Natural killer cell (primary cell): ENCODE results near the gene MAP3K15. TPM values are rescaled to one million over a fixed set of nuclear protein-coding genes. Genes with fewer than 3 reads are reported as not detected.

Experiments
- ATAC-seq, 3 donors: fragments of 150-1000 bp in 2 of 3; fragments of 200-7000 bp in 1 of 3; cut with Tn5 transposase; 1 replicate in 1 of 3; 2 replicates in 2 of 3; pipeline ENCODE4 v1.10.0; 2021; ENCODE audit warnings: mild to moderate bottlenecking in 2 of 3, moderate library complexity in 2 of 3
- DNase-seq, 2 donors: peaks; one replicate each; pipeline versions ENCODE4 v3.0.0 to v3.0.0-alpha.2; 2013 to 2021; ENCODE audit warnings: mixed read lengths in 1 of 2
- H3K27ac ChIP-seq: one replicate; pipeline ENCODE4 v1.5.1; 2013; ENCODE audit warnings: mild to moderate bottlenecking, low read length
- H3K27me3 ChIP-seq: one replicate; pipeline ENCODE4 v1.6.1; 2013; ENCODE audit warnings: low read length; ENCODE audit not compliant: control insufficient read depth, insufficient read depth
- H3K36me3 ChIP-seq: one replicate; pipeline ENCODE4 v1.6.1; 2013; ENCODE audit warnings: low read length; ENCODE audit not compliant: control insufficient read depth, insufficient read depth
- H3K4me1 ChIP-seq: one replicate; pipeline ENCODE4 v1.6.1; 2013; ENCODE audit warnings: low read length; ENCODE audit not compliant: control insufficient read depth, insufficient read depth
- H3K4me3 ChIP-seq: one replicate; pipeline ENCODE4 v1.5.1; 2013; ENCODE audit warnings: low read length
- H3K9me3 ChIP-seq: one replicate; pipeline ENCODE4 v1.6.1; 2013; ENCODE audit warnings: low read length; ENCODE audit not compliant: control insufficient read depth, insufficient read depth
- H3K27ac Mint-ChIP-seq, 2 donors: one replicate each; pipeline ENCODE4 v1.8.0; 2022; ENCODE audit warnings: mild to moderate bottlenecking in 2 of 2, mixed read lengths in 2 of 2, moderate library complexity in 1 of 2
- H3K27me3 Mint-ChIP-seq, 2 donors: one replicate each; pipeline ENCODE4 v1.8.0; 2022; ENCODE audit warnings: low read depth in 2 of 2, mixed read lengths in 2 of 2
- H3K36me3 Mint-ChIP-seq: one replicate; pipeline ENCODE4 v1.8.0; 2022; ENCODE audit warnings: mixed read lengths
- H3K4me1 Mint-ChIP-seq, 2 donors: one replicate each; pipeline ENCODE4 v1.8.0; 2022; ENCODE audit warnings: mixed read lengths in 2 of 2
- H3K4me3 Mint-ChIP-seq: one replicate; pipeline ENCODE4 v1.8.0; 2022; ENCODE audit warnings: mild to moderate bottlenecking, moderate library complexity, mixed read lengths
- H3K9me3 Mint-ChIP-seq, 2 donors: one replicate each; pipeline ENCODE4 v1.8.0; 2022; ENCODE audit warnings: mixed read lengths in 2 of 2
- WGBS: methylation state at CpG from one replicate; pipeline ENCODE4 v1.1.7; 2013; ENCODE audit warnings: missing lambda C conversion rate; ENCODE audit not compliant: insufficient coverage; 5-methylcytosine and 5-hydroxymethylcytosine counted together
- intact Hi-C: fragments of 100-400 bp; cut with micrococcal nuclease; formaldehyde crosslinking; loops from one replicate; pipeline ENCODE4 v1.14.2; 2022
- total RNA-seq, 4 donors: library from RNA; stranded (reverse); fragments of 120-200 nt in 1 of 4; gene quantifications; one replicate each; pipeline versions ENCODE4 v1.2.3 to v1.2.4, GENCODE V29; 2013 to 2022
- TF ChIP-seq, protein P1 (sequence below): fragments of 200-600 bp; IDR thresholded peaks from one replicate; pipeline ENCODE4 v1.8.0; 2022; ENCODE audit warnings: antibody characterized with exemption

MAP3K15 gene
- total RNA-seq, 3 donors from 2014 or later (not counting 1 experiment from before 2014, with no cell fraction given): 0.18 TPM; not detected in 2

DNA sequence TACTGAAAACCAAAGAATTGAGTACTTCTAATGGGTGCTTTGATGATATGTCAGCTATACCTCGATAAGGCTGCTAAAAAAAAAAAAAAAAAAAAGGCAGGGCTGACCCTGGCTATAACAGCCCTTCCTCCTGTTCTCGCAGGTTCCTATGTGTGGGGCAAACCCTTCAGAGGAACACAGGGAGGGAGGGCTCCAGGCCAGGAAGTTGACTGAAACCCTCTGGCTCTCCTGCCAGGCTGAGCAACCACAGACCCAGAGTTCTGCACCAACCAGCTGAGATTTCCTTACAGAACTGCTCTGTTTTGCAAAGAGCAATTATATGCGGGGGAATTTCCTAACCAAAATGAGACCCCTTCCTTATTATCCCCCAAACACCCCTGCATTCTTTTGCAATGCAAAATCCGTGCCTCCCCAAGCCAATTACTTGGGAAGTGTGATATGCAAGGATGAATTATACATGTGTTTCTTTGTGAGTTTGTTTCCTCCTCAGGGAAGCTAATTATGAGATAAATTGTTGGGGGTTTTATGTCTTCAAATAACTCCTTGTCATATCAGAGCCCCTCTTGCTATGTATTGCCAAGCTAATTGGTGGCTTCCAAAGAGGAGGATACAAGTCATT, 126.0 kb downstream of the MAP3K15 start:
- Histone ChIP-seq H3K36me3 (no peaks in the 10 kb centered on the region), H3K9me3 (no peaks in the 10 kb centered on the region), H3K27ac (no peak overlapping the region), H3K27me3 (no peaks in the 10 kb centered on the region), H3K4me1 (no peaks in the 10 kb centered on the region), H3K4me3 (no peak overlapping the region)
- ATAC-seq (no peak), DNase-seq (no peak)
- no peaks in the 10 kb centered on the region for H3K27me3 Mint-ChIP-seq
- 10% methylated on average over 2 of the region's 4 CpGs for WGBS
- intact Hi-C loops: no loop called here
- TF ChIP-seq, protein P1, sequence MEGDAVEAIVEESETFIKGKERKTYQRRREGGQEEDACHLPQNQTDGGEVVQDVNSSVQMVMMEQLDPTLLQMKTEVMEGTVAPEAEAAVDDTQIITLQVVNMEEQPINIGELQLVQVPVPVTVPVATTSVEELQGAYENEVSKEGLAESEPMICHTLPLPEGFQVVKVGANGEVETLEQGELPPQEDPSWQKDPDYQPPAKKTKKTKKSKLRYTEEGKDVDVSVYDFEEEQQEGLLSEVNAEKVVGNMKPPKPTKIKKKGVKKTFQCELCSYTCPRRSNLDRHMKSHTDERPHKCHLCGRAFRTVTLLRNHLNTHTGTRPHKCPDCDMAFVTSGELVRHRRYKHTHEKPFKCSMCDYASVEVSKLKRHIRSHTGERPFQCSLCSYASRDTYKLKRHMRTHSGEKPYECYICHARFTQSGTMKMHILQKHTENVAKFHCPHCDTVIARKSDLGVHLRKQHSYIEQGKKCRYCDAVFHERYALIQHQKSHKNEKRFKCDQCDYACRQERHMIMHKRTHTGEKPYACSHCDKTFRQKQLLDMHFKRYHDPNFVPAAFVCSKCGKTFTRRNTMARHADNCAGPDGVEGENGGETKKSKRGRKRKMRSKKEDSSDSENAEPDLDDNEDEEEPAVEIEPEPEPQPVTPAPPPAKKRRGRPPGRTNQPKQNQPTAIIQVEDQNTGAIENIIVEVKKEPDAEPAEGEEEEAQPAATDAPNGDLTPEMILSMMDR: no peak
- no peaks in the 10 kb centered on the region for H3K36me3 Mint-ChIP-seq
- H3K27ac Mint-ChIP-seq: no peak overlapping the region
- no peaks in the 10 kb centered on the region for H3K9me3 Mint-ChIP-seq
- H3K4me3 Mint-ChIP-seq: no peak overlapping the region
- no peaks in the 10 kb centered on the region for H3K4me1 Mint-ChIP-seq

DNA sequence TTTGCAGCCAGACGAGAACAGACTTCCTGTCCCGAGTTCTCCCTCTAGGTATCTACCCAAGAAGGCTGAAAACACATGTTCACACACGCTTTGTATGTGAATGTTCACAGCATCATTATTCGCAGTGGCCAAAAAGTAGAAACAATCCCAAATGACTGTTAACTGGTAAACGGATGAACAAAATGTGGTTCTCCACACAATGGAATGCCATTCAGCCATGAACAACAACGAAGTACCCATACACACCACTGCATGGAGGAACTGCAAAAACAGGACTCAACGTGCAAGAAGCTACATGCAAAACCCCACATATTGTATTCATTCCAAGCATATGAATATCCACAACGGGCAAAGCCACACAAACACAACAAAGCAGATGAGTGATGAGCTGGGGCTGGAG, 126.6 kb downstream of the MAP3K15 start:
- no peaks in the 10 kb centered on the region for H3K9me3 Mint-ChIP-seq
- Histone ChIP-seq H3K4me3 (no peak overlapping the region), H3K27ac (no peak overlapping the region), H3K27me3 (no peaks in the 10 kb centered on the region), H3K4me1 (no peaks in the 10 kb centered on the region), H3K36me3 (no peaks in the 10 kb centered on the region), H3K9me3 (no peaks in the 10 kb centered on the region)
- ATAC-seq (no peak), DNase-seq (no peak)
- intact Hi-C loops: no loop called here
- no peak overlapping the region for H3K4me3 Mint-ChIP-seq
- H3K4me1 Mint-ChIP-seq: no peaks in the 10 kb centered on the region
- WGBS: 83% methylated on average over 6 of the region's 8 CpGs
- H3K27me3 Mint-ChIP-seq: peaks cover 0 to 4% of the 10 kb centered on the region in 2 donors
- TF ChIP-seq, protein P1: no peak
- H3K27ac Mint-ChIP-seq: no peak overlapping the region
- H3K36me3 Mint-ChIP-seq: no peaks in the 10 kb centered on the region

DNA sequence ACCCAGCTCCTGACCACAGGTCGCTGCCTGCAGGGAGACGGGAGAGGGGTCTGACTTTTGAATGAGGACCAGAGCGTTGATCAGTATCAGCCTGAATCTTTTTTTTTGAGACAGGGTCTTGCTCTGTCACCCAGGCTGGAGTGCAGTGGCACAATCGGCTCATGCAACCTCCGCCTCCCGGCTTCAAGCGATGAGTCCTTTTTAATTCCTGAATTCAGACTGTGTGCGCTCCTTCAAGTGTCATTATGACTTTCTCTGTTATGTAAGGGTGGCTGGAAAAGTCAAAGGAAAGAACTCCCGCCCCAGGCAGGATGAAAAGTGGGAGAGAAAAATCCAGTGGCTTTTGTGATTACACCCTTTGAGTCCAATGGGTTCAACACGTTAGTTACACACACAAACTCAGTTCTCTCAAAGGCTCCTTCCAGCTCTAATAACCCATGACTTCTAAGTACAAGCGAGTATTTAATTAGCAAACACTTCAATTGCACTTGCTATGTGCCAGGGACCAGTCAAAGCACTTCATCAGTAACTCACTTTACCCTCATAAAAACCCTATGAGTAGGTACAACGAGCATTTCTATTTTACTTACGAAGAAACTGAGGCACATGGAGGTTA, 127.1 kb downstream of the MAP3K15 start:
- Histone ChIP-seq H3K4me1 (no peaks in the 10 kb centered on the region), H3K4me3 (no peak overlapping the region), H3K9me3 (no peaks in the 10 kb centered on the region), H3K27ac (no peak overlapping the region), H3K27me3 (no peaks in the 10 kb centered on the region), H3K36me3 (no peaks in the 10 kb centered on the region)
- H3K4me3 Mint-ChIP-seq: no peak overlapping the region
- intact Hi-C loops: no loop called here
- 93% methylated on average over 11 of the region's 13 CpGs for WGBS
- TF ChIP-seq, protein P1: no peak
- H3K36me3 Mint-ChIP-seq: no peaks in the 10 kb centered on the region
- no peaks in the 10 kb centered on the region for H3K9me3 Mint-ChIP-seq
- no peaks in the 10 kb centered on the region for H3K4me1 Mint-ChIP-seq
- no peak for DNase-seq
- H3K27ac Mint-ChIP-seq: no peak overlapping the region
- no peak for ATAC-seq
- H3K27me3 Mint-ChIP-seq: peaks cover 0 to 4% of the 10 kb centered on the region in 2 donors

DNA sequence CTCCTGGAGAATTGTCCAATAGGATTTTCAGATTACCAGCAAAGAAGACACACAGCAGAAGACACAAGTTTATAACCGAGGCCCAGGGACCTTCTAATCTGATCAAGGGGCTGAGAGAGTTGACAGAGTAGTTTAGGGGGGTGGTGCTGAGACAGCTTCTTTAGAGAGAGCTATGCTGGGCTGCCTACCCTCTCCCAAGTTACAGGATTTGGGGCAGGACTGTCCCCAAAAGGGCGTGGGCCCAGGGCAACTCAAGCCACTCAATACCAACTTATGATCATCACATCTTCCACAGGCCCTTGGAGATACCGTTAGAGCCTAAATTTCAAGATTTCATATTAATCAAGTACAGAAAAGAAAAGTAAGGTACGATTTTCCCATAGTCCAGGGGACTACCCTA, 128.6 kb downstream of the MAP3K15 start:
- intact Hi-C loops: no loop called here
- TF ChIP-seq, protein P1: no peak
- 89% methylated on average over 3 of the region's 4 CpGs for WGBS
- Histone ChIP-seq H3K4me1 (no peaks in the 10 kb centered on the region), H3K27ac (no peak overlapping the region), H3K9me3 (no peaks in the 10 kb centered on the region), H3K27me3 (no peaks in the 10 kb centered on the region), H3K4me3 (no peak overlapping the region), H3K36me3 (no peaks in the 10 kb centered on the region)
- no peaks in the 10 kb centered on the region for H3K36me3 Mint-ChIP-seq
- no peaks in the 10 kb centered on the region for H3K4me1 Mint-ChIP-seq
- ATAC-seq (no peak), DNase-seq (no peak)
- H3K9me3 Mint-ChIP-seq: no peaks in the 10 kb centered on the region
- H3K4me3 Mint-ChIP-seq: no peak overlapping the region
- peaks cover 0 to 4% of the 10 kb centered on the region in 2 donors for H3K27me3 Mint-ChIP-seq
- H3K27ac Mint-ChIP-seq: no peak overlapping the region
